GM12873 (cell line): ENCODE data around the gene PPP1R13B.

ENCODE experiments used
- CTCF ChIP-seq: IDR thresholded peaks from 2 replicates; pipeline ENCODE4 v1.5.1; 2012; ENCODE audit warnings: low read depth, mild to moderate bottlenecking, moderate library complexity, low read length, control low read depth; ENCODE audit not compliant: insufficient read depth; ENCODE audit errors: missing control alignments

Gene PPP1R13B

GRCh38 chr14:103698380-103699260 lies 148.8 kb downstream of the PPP1R13B start:
- no peak for TF ChIP-seq CTCF

GRCh38 chr14:103697603-103698379 lies 149.6 kb downstream of the PPP1R13B start:
- TF ChIP-seq CTCF = no peak

- TF ChIP-seq CTCF = no peak
Observed at GRCh38 chr14:103697206-103697602, 150.2 kb downstream of the PPP1R13B start.

GRCh38 chr14:103696466-103697071 lies 150.8 kb downstream of the PPP1R13B start:
- no peak for TF ChIP-seq CTCF

GRCh38 chr14:103696070-103696402 lies 151.3 kb downstream of the PPP1R13B start:
- TF ChIP-seq CTCF = no peak

GRCh38 chr14:103695296-103696069 lies 151.9 kb downstream of the PPP1R13B start:
- no peak for TF ChIP-seq CTCF
